ENCODE data around the gene SIN3B. TPM values are rescaled to one million over a fixed set of nuclear protein-coding genes. Genes with fewer than 3 reads are reported as not detected.

SIN3B gene
- total and polyA plus RNA-seq, 9 donors: 35.3 to 92.0 (median 56.9) TPM

- WGBS, 3 donors: 16 to 42% (median 30%) methylated on average over 10 to 22 of the region's 22 CpGs
- TF ChIP-seq POLR2A (IDR thresholded peaks at IDR 0.05): no peak
- TF ChIP-seq CTCF (IDR thresholded peaks at IDR 0.05): no peak
- TF ChIP-seq EP300 (IDR thresholded peaks at IDR 0.05): no peak
- Histone ChIP-seq H3K27me3 (no peaks in the 10 kb centered on the region), H3K27ac (no peak overlapping the region), H3K9me3 (no peaks in the 10 kb centered on the region), H3K36me3 (no peaks in the 10 kb centered on the region), H3K4me3 (no peak overlapping the region), H3K4me1 (ENCODE audit: insufficient read depth) (peaks cover 10% of the 10 kb centered on the region)
- intact Hi-C loops (cut with DNase I): no loop called here
- no peak for DNase-seq
Measured at GRCh38 chr19:16889366-16889882, 60.2 kb downstream of the SIN3B start.

- H3K27ac ChIP-seq: no peak overlapping the region
- DNase-seq: no peak
- 92 to 96% (median 95%) methylated on average over 36 to 48 of the region's 48 CpGs for WGBS, 3 donors
- no peaks in the 10 kb centered on the region for H3K27me3 ChIP-seq
- H3K9me3 ChIP-seq: no peaks in the 10 kb centered on the region
- H3K36me3 ChIP-seq: no peaks in the 10 kb centered on the region
- no peak for TF ChIP-seq POLR2A (IDR thresholded peaks at IDR 0.05)
- peak in 1 of 3 donors; percentile 10 for TF ChIP-seq CTCF (IDR thresholded peaks at IDR 0.05)
- intact Hi-C loops (cut with DNase I): no loop called here
- no peak overlapping the region for H3K4me3 ChIP-seq
- peaks cover 10% of the 10 kb centered on the region for H3K4me1 ChIP-seq (ENCODE audit: insufficient read depth)
Measured at GRCh38 chr19:16889883-16890460, 60.8 kb downstream of the SIN3B start.

- TF ChIP-seq EP300 (IDR thresholded peaks at IDR 0.05): no peak
- H3K9me3 ChIP-seq: no peaks in the 10 kb centered on the region
- no peaks in the 10 kb centered on the region for H3K36me3 ChIP-seq
- H3K27ac ChIP-seq: no peak overlapping the region
- intact Hi-C loops (cut with DNase I): no loop called here
- DNase-seq: no peak
- no peak overlapping the region for H3K4me3 ChIP-seq
- peaks cover 10% of the 10 kb centered on the region for H3K4me1 ChIP-seq (ENCODE audit: insufficient read depth)
- WGBS, 3 donors: 90 to 91% (median 91%) methylated on average over 24 of the region's 24 CpGs
- H3K27me3 ChIP-seq: no peaks in the 10 kb centered on the region
Measured at GRCh38 chr19:16890461-16891184, 61.4 kb downstream of the SIN3B start.

GRCh38 chr19:16891696-16892382, 62.6 kb downstream of the SIN3B start:
- H3K4me1 ChIP-seq (ENCODE audit: insufficient read depth): peaks cover 10% of the 10 kb centered on the region
- 90 to 93% (median 92%) methylated on average over 12 of the region's 12 CpGs for WGBS, 3 donors
- no peaks in the 10 kb centered on the region for H3K27me3 ChIP-seq
- H3K9me3 ChIP-seq: no peaks in the 10 kb centered on the region
- no peaks in the 10 kb centered on the region for H3K36me3 ChIP-seq
- intact Hi-C loops (cut with DNase I): no loop called here
- TF ChIP-seq POLR2A (IDR thresholded peaks at IDR 0.05): no peak
- TF ChIP-seq EP300 (IDR thresholded peaks at IDR 0.05): no peak
- no peak for TF ChIP-seq CTCF (IDR thresholded peaks at IDR 0.05)
- H3K4me3 ChIP-seq: no peak overlapping the region
- no peak overlapping the region for H3K27ac ChIP-seq
- no peak for DNase-seq

Data from ovary (tissue), 9 donors.